Transverse colon (tissue), 4 donors: ENCODE measurements around the gene ETV4.

Experiments used
- EP300 ChIP-seq: sonication (generic); formaldehyde crosslinking; IDR thresholded peaks from one replicate; pipeline ENCODE4 v1.6.1; 2017; ENCODE audit warnings: antibody characterized with exemption, low read depth
- POLR2A ChIP-seq: fragments of 450-650 bp; IDR thresholded peaks from one replicate; pipeline ENCODE4 v1.6.1; 2016; ENCODE audit warnings: antibody characterized with exemption, mild to moderate bottlenecking, moderate library complexity
- POLR2AphosphoS5 ChIP-seq, 3 donors: sonication (generic); formaldehyde crosslinking; IDR thresholded peaks; one replicate each; pipeline ENCODE4 v1.6.1; 2016; ENCODE audit warnings: antibody characterized with exemption in 3 of 3
- TF ChIP-seq, protein P1 (sequence below), 5 experiments: fragments of 200-600 bp in 3 of 5; fragments of 450-650 bp in 2 of 5; sonication (generic) in 3 of 5; IDR thresholded peaks; 1 replicate in 2 of 5; 2 replicates in 3 of 5; pipeline ENCODE4 v1.5.1; 2016 to 2017; ENCODE audit warnings: antibody characterized with exemption in 5 of 5, inconsistent platforms in 3 of 5, mild to moderate bottlenecking in 2 of 5, moderate library complexity in 1 of 5

GRCh38 chr17:43588121-43588520 is 42.0 kb upstream of the ETV4 start:
- TF ChIP-seq, protein P1, sequence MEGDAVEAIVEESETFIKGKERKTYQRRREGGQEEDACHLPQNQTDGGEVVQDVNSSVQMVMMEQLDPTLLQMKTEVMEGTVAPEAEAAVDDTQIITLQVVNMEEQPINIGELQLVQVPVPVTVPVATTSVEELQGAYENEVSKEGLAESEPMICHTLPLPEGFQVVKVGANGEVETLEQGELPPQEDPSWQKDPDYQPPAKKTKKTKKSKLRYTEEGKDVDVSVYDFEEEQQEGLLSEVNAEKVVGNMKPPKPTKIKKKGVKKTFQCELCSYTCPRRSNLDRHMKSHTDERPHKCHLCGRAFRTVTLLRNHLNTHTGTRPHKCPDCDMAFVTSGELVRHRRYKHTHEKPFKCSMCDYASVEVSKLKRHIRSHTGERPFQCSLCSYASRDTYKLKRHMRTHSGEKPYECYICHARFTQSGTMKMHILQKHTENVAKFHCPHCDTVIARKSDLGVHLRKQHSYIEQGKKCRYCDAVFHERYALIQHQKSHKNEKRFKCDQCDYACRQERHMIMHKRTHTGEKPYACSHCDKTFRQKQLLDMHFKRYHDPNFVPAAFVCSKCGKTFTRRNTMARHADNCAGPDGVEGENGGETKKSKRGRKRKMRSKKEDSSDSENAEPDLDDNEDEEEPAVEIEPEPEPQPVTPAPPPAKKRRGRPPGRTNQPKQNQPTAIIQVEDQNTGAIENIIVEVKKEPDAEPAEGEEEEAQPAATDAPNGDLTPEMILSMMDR (IDR thresholded peaks at IDR 0.05) = no peak
- TF ChIP-seq EP300 (no peak), POLR2A (no peak), POLR2AphosphoS5 (IDR thresholded peaks at IDR 0.05) (no peak)
